ENCODE results near the gene MS4A13.
"Not testable (repeated sequence)": the region's sequence is repeated elsewhere in the genome, so short reads cannot be mapped to it uniquely, and the experiment has no call there.

The MS4A13 gene

GRCh38 chr11:60515144-60515855, at the start of gene MS4A13:
MS4A13 (plus strand) TSS chr11:60515392; CDS start chr11:60518084, 2,692 bp downstream.
- no peak for DNase-seq

GRCh38 chr11:60468829-60469228, 46.4 kb upstream of the MS4A13 start:
- no peak for DNase-seq

DNA sequence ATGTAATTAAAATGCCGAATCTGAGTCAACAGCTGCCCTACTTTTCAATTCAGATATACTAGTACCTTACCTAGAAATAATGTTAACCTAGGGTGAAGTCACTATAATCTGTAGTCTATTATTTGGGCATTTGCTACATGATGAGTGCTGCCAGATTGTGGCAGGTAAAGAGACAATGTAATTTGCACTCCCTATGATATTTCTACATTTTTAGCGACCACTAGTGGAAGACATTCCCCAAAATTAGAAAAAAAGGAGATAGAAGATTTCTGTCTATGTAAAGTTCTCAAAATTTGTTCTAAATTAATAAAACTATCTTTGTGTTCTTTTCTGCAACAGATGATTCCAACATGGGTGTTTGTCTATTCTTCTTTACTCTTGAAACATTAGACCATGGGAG, 45.5 kb upstream of the MS4A13 start:
- no peak for DNase-seq

GRCh38 chr11:60477035-60477445, 38.2 kb upstream of the MS4A13 start:
- peak; percentile 34 for DNase-seq

- DNase-seq, result peak; percentile 76
These were observed 32.8 kb upstream of the MS4A13 start for GRCh38 chr11:60482361-60482760.

GRCh38 chr11:60485987-60486386, 29.2 kb upstream of the MS4A13 start:
- peak; percentile 61 for DNase-seq

GRCh38 chr11:60492488-60493009, 22.6 kb upstream of the MS4A13 start, which contains the start of gene MS4A12:
MS4A12 (plus strand) TSS chr11:60492778; CDS start chr11:60497319, 4,541 bp downstream.
- DNase-seq, result no peak

DNA sequence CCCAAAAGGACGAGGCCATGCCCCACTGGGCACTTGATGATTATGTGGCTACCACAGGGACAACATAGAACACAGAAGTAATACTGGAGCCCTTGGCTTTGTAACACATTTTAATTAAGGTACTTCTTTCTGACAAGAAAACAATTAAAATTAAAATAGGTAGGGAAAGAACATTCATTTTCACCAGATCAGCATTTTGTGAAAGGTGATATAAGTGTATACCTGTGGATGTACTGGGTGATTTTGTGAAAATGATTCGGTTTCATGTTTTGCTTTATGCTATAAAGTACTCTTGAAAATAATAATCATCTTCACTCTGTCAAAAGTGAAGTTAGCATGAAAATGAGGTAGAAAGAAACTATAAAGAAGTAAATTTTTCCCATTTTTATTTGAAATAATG, 21.7 kb upstream of the MS4A13 start:
- no peak for DNase-seq

DNA sequence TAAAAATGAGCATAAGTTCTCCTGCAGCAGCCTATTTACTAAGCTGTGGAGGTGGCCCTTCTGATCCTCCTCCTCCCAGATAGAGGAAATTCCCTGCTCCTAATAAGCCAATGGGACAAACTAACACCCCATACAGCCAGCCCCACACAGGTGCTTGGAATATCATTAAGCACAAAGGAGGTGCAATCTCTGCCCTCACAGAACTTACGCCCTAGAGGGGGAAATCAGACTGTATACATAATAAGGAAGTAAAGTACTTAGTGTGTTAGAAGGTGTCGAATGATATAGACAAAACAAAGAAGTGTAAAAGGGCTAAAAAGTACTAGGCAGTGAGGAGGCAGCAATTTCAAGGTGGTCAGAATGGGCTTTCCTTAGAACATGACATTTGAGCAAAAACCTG, 16.8 kb upstream of the MS4A13 start:
- no peak for DNase-seq

- no peak for DNase-seq
These were observed 16.3 kb upstream of the MS4A13 start for GRCh38 chr11:60498853-60499252.

GRCh38 chr11:60500276-60500910, 14.8 kb upstream of the MS4A13 start:
- no peak for DNase-seq

- no peak for DNase-seq
These were observed 12.9 kb upstream of the MS4A13 start for GRCh38 chr11:60502221-60502775.

DNA sequence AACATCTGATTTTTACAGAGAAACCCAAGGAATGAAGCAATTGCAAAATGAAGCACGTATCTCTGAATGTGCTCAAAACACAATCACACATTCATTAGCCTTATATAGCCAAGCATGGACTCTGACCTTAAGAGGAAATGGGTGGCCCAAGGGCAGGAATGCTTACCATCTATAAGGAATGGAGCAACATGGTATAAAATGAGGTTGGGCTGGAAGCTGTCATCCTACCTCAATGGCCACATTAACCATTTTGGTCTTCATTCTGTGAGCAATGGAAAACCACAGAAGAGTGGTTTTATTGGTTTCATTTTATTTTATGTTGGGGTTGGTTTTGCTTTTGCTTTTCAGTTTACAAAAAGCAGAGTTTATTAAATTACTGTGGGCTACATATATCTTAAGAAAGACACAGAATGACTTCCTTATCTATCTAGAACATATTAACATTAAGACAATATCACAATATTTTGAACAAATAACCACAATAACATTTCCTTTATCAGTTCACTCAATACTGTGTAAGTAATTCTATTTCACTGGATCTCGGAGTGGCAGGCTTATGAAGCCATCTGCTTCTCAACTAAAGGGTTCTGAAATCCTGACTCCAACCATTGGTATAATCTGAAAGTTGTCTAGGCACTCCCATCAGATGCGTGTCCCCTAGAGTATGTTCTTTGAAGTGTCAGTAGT, 10.8 kb upstream of the MS4A13 start:
- peak; percentile 54 for DNase-seq

- DNase-seq, result not testable (repeated sequence)
These were observed 5.6 kb upstream of the MS4A13 start for GRCh38 chr11:60509609-60510008.

DNA sequence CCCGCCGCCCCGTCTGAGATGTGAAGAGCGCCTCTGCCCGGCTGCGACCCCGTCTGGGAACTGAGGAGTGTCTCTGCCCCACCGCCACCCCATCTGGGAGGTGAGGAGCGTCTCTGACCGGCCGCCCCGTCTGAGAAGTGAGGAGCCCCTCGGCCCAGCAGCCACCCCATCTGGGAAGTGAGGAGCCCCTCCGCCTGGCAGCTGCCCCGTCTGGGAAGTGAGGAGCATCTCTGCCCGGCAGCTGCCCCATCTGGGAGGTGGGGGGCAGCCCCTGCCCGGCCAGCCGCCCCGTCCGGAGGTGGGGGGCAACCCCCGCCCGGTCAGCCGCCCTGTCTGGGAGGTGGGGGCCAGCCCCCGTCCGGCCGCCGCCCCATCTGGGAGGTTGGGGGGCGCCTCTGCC, 5.0 kb upstream of the MS4A13 start:
- DNase-seq, result not testable (repeated sequence)

DNA sequence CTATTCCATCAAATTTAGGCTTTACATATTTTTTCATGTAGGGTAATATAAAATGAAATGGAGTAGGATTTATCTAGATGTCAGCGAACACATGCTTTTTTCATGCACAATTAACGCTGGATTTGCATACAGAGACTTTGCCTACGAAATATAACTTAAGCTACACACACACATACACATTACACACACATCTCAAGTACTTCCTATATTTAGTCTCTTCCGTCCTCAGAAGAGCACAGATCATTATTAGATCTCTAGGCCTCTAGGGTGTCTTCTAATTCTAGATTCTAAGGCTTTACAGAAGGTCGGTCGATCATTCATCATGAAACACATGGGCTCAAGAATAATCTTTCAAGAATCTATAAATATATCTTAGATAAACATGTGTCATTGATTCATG, 3.8 kb upstream of the MS4A13 start:
- DNase-seq, result no peak

DNA sequence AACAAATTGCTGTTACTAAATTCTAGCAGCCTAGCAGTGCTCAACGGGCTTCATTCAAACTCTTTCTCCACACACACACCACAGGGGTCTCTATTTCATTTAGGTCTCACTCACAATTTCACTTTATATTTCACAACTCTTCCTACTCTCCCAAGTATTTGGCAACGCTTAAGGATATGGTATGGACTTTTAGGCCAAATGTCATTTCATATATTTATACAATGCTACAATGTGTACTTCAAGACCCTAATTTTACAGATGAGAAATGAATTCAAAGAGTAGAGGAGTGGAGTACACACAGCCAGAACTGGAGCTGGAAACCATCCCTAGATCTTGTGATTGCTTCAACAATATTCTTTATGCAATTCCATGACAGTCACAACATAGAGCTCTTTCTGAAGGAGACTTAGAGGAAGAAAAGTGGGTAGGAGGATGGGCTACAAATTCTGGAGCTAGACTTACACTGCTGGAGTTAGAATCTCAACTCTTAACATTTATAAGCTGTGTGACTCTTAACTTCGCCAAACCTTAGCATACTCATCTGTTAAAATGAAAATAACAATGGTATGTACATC, 2.5 kb upstream of the MS4A13 start:
- DNase-seq, result no peak

DNA sequence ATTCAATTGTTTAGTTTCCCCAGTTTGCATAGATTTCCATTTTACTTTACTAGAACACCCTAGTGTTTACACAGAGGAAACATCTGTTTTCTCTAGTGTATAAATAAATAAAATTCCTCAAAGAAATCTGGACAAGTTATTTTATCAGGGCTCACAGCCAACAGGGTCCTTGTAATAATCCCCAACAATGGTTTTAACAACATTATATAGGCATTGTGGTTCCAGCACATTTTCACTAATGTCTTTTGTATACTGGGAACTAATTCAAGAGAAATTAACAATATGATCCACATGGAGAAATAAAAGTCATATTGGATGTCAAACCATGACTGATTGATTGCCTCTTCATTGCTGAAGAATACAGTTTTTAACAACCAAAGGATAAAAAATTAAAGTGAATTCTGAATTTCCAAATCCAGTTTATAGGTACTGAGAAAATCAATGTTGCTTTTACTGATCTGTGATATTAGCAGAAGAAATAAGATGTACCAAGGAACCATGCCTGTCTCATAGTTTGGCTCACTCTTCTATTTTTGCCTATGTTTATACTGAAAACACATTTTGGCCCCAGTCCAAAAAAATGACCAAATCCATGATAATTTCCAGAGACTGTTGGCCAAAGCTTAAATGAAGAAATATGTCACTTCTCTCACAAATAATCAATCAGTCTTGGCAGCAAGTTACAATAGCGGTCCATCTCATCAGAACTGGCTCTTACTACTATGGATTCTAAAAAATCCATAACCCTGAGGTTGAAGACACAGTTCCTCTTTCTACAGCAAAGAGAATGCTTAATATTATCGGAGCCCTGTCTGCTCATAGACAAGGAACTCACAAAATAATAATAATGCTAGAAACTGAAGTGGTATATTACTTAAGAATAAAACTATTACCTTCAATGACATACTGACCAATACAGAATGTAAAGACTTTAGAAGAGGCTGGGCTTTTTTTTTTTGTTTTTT, 1.4 kb upstream of the MS4A13 start:
- DNase-seq, result peak; percentile 19

- no peak for DNase-seq
These were observed 13.3 kb downstream of the MS4A13 start for GRCh38 chr11:60528465-60528864.

DNA sequence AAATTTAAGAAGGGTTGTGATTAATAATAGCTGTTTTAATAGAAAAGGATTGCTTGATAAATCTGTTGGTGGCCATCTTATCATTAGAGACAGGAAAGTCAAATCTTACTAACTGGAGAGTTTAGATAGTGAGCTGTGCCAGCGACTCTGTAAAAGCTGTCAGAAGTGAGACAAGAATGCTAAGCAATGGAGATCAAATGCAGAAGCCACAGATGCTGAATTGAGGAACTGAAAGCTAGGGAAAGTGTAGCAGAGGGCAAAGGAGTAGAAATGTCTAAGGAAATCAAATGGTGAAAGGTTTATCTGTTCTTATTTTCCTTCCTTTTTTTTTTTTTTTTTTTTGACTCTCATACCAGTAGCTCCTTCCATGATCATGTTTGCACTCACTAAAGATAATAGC, 13.7 kb downstream of the MS4A13 start:
- peak; percentile 67 for DNase-seq

DNA sequence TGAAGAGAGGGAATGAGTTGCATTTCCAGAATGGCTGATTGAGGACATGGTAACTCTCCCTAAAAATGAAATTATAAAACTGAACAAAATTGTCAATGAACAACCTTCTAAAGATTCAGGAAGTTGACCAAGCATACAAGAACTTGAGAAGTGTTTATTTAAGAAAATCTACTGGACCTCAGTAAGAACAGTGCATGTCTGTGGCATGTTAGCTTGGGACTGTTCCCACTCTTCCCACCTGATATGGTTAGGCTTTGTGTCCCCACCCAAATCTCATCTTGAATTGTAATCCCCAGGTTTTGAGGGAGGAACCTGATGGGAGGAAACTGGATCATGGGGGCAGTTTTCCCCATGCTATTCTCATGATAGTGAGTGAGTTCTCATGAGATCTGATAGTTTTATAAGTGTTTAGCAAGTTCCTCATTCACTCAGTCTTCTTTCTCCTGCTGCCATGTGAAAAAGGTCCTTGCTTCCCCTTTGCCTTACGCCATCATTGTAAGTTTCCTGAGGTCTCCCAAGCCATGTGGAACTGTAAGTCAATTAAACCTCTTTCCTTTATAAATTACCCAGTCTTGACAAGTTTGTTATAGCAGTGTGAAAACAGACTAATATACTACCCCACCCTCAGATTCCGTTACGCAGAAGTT, 15.4 kb downstream of the MS4A13 start:
- DNase-seq, result peak; percentile 4

Measured in hematopoietic multipotent progenitor cell treated with erythropoietin and hydrocortisone succinate and interleukin-3 and kit ligand, for 4 days (in vitro differentiated cells).